GM12878 (cell line): Measurements from ENCODE around the gene PPT2. TPM values are rescaled to one million over a fixed set of nuclear protein-coding genes. Genes with fewer than 3 reads are reported as not detected.

ENCODE experiments used
- ATAC-seq: fragments of 200-7000 bp; cut with Tn5 transposase; 3 replicates; pipeline ENCODE4 v1.9.1; 2020; ENCODE audit warnings: mild to moderate bottlenecking, moderate library complexity
- BruUV-seq: library from RNA; stranded (reverse); fragments of 400-500 nt; replicated peaks from 2 replicates; lab custom pipeline; 2021; lab: Mats Ljungman, UMichigan
- CTCF ChIA-PET: fragments of 300-600 bp; sonication (Branson Sonifier 250); formaldehyde crosslinking; extraction: SDS; loops from one replicate; lab custom pipeline; 2021; ENCODE audit warnings: inconsistent platforms; lab: Yijun Ruan, JAX
- POLR2A ChIA-PET: fragments of 350-600 bp; formaldehyde crosslinking; extraction: SDS; loops from one replicate; lab custom pipeline; 2021; ENCODE audit warnings: inconsistent platforms; lab: Charles Lee
- RAD21 ChIA-PET: fragments of 300-600 bp; sonication (Branson Sonifier 250); formaldehyde crosslinking; loops from one replicate; lab custom pipeline; 2023; ENCODE audit warnings: antibody characterized with exemption; ENCODE audit not compliant: unreplicated experiment; lab: Charles Lee
- SMC1A ChIA-PET: fragments of 300-600 bp; sonication (Branson Sonifier 250); formaldehyde crosslinking; loops from one replicate; lab custom pipeline; 2023; ENCODE audit not compliant: unreplicated experiment, uncharacterized antibody; lab: Charles Lee
- DNase-seq: peaks from one replicate; pipeline ENCODE4 v3.0.0-alpha.2; 2011; ENCODE audit warnings: low read depth, low spot score
- FAIRE-seq: peaks from 3 replicates; lab custom pipeline; 2011; peaks lifted over from hg19 to GRCh38; lab: Jason Lieb, UNC
- H2AFZ ChIP-seq: 2 replicates; pipeline ENCODE4 v1.6.0; 2011; ENCODE audit warnings: low read depth, low read length, control low read depth; ENCODE audit not compliant: control insufficient read depth
- H3K27ac ChIP-seq: 2 replicates; pipeline ENCODE4 v1.5.1; 2011; ENCODE audit warnings: control low read depth; ENCODE audit not compliant: control insufficient read depth, insufficient read depth
- H3K27me3 ChIP-seq, 2 experiments: replicated peaks in 1 of 2; 2 replicates each; pipeline versions ENCODE4 v1.6.0 to v1.6.1; 2011; ENCODE audit warnings: low read length in 1 of 2; ENCODE audit not compliant: control insufficient read depth in 2 of 2, insufficient read depth in 2 of 2
- H3K36me3 ChIP-seq, 2 experiments: 2 replicates each; pipeline ENCODE4 v1.5.1; 2011; ENCODE audit warnings: low read length in 1 of 2; ENCODE audit not compliant: control insufficient read depth in 2 of 2, insufficient read depth in 2 of 2
- H3K4me1 ChIP-seq: 2 replicates; pipeline ENCODE4 v1.6.1; 2011; ENCODE audit warnings: mild to moderate bottlenecking, low read length, moderate library complexity, mixed read lengths; ENCODE audit not compliant: control insufficient read depth, insufficient read depth
- H3K4me2 ChIP-seq: 2 replicates; pipeline ENCODE4 v1.6.0; 2011; ENCODE audit warnings: control low read depth; ENCODE audit not compliant: control insufficient read depth, insufficient read depth
- H3K4me3 ChIP-seq: fragments of 200-600 bp; sonication (generic); 2 replicates; pipeline ENCODE4 v1.5.1; 2016
- H3K79me2 ChIP-seq: 2 replicates; pipeline ENCODE4 v1.6.0; 2011; ENCODE audit warnings: low read length; ENCODE audit not compliant: control insufficient read depth, insufficient read depth
- H3K9ac ChIP-seq: 2 replicates; pipeline ENCODE4 v1.8.0; 2011; ENCODE audit warnings: low read length, control low read depth, mixed read lengths; ENCODE audit not compliant: control insufficient read depth, insufficient read depth
- H3K9me3 ChIP-seq: replicated peaks from 3 replicates; pipeline ENCODE4 v1.5.1; 2011; ENCODE audit warnings: mild to moderate bottlenecking, low read length; ENCODE audit not compliant: control insufficient read depth, insufficient read depth
- H4K20me1 ChIP-seq: 2 replicates; pipeline ENCODE4 v1.6.0; 2011; ENCODE audit not compliant: control insufficient read depth, insufficient read depth
- CEBPZ ChIP-seq: fragments of 150-350 bp; IDR thresholded peaks from 2 replicates; pipeline ENCODE4 v1.6.1; 2016; ENCODE audit warnings: low read depth, low read length
- DPF2 ChIP-seq: fragments of 450-650 bp; IDR thresholded peaks from 2 replicates; pipeline ENCODE4 v1.6.1; 2017; ENCODE audit warnings: mild to moderate bottlenecking
- IKZF1 ChIP-seq: fragments of 450-650 bp; conservative IDR thresholded peaks from 2 replicates; pipeline ENCODE4 v1.6.1; 2017; ENCODE audit warnings: antibody characterized with exemption, mild to moderate bottlenecking
- NFXL1 ChIP-seq: fragments of 450-650 bp; IDR thresholded peaks from 2 replicates; pipeline ENCODE4 v1.6.1; 2017; ENCODE audit warnings: antibody characterized with exemption, mild to moderate bottlenecking, borderline replicate concordance
- PAX5 ChIP-seq: IDR thresholded peaks from 2 replicates; pipeline ENCODE4 v1.6.1; 2011; ENCODE audit warnings: low read depth, low read length, borderline replicate concordance
- PAX8 ChIP-seq: fragments of 450-650 bp; IDR thresholded peaks from 2 replicates; pipeline ENCODE4 v1.6.1; 2017; ENCODE audit warnings: mild to moderate bottlenecking, moderate library complexity
- RAD21 ChIP-seq: IDR thresholded peaks from 2 replicates; pipeline ENCODE4 v1.6.1; 2011; ENCODE audit warnings: mild to moderate bottlenecking, low read depth, low read length, moderate library complexity; ENCODE audit not compliant: insufficient read depth
- SMC3 ChIP-seq: IDR thresholded peaks from 2 replicates; pipeline ENCODE4 v1.6.1; 2011; ENCODE audit warnings: low read length, improper control_type of control experiment, borderline replicate concordance
- YY1 ChIP-seq: IDR thresholded peaks from 2 replicates; pipeline ENCODE4 v1.6.1; 2011; ENCODE audit warnings: low read depth, mild to moderate bottlenecking, low read length
- WGBS: methylation state at CpG from one replicate; pipeline ENCODE4 v1.1.6; 2016; ENCODE audit warnings: low lambda C conversion rate; ENCODE audit not compliant: insufficient replicate concordance, insufficient coverage; ENCODE audit errors: missing lambda C conversion rate; 5-methylcytosine and 5-hydroxymethylcytosine counted together
- in situ Hi-C: fragments of 300-500 bp; cut with MboI; formaldehyde crosslinking; loops from 9 replicates; pipeline ENCODE4 v1.14.3; 2018; ENCODE audit warnings: mixed read lengths
- intact Hi-C: fragments of 100-400 bp; cut with micrococcal nuclease; formaldehyde crosslinking; loops from one replicate; pipeline ENCODE4 v1.14.2; 2022; ENCODE audit not compliant: unreplicated experiment
- polyA plus RNA-seq, 11 experiments: library from polyadenylated mRNA; depleted of rRNA in 4 of 11; unstranded in 6 of 11; stranded (reverse) in 5 of 11; fragments of >200 nt; fragmentation: Nextera tagmentation in 4 of 11; fragmentation: Illumina TruSeq in 1 of 11; extraction: Ambion mirVana in 4 of 11; extraction: Trizol in 1 of 11; gene quantifications; 1 replicate in 1 of 11; 2 replicates in 10 of 11; pipeline versions ENCODE4 v1.2.1 to v1.2.3, GENCODE V29; 2011 to 2016; ENCODE audit warnings: inconsistent platforms in 2 of 11, missing spikeins in 2 of 11, low read depth in 1 of 11
- total RNA-seq, 4 experiments: library from RNA; depleted of rRNA in 3 of 4; stranded (reverse); fragments of >200 nt in 3 of 4; fragmentation: Illumina TruSeq in 1 of 4; extraction: Trizol in 1 of 4; gene quantifications; 2 replicates each; pipeline versions ENCODE4 v1.2.1 to v1.2.3, GENCODE V29; 2013 to 2021
- TF ChIP-seq, protein P1 (sequence below): fragments of 450-650 bp; IDR thresholded peaks from 2 replicates; pipeline ENCODE4 v1.6.1; 2017; ENCODE audit warnings: borderline replicate concordance
- TF ChIP-seq, protein P2 (sequence below): fragments of 450-650 bp; conservative IDR thresholded peaks from 2 replicates; pipeline ENCODE4 v1.6.1; 2017; ENCODE audit warnings: mild to moderate bottlenecking, moderate library complexity

The PPT2 gene
- total and polyA plus RNA-seq, 10 of the 15 experiments (the other 5 are each of a cell fraction or from before 2014, with no cell fraction given): 1.3 to 25.5 (median 5.5) TPM

- Histone ChIP-seq H3K4me3 (peak overlapping the region; percentile 80), H4K20me1 (no peaks in the 10 kb centered on the region), H3K36me3 (no peaks in the 10 kb centered on the region; a peak in 1 of 4 replicates), H3K4me2 (peak overlapping the region; percentile 93), H3K79me2 (peaks cover 35% of the 10 kb centered on the region), H3K27me3 (no peaks in the 10 kb centered on the region), H3K9ac (peak overlapping the region; percentile 78), H2AFZ (peak overlapping the region; percentile 51), H3K4me1 (peaks cover 26% of the 10 kb centered on the region), H3K9me3 (no peaks in the 10 kb centered on the region), H3K27ac (peak overlapping the region; percentile 86)
- SMC1A ChIA-PET: interaction anchor here (0.6 to 1.9 kb wide), 11 partner anchors 7 to 236 kb away, joined by 3 to 17 read pairs (median 3); partner anchors contain the start of genes AGPAT1, ATF6B, FKBPL and NELFE
- RAD21 ChIA-PET: interaction anchor here (0.7 to 1.8 kb wide), 20 partner anchors 12 to 658 kb away, joined by 3 to 17 read pairs (median 4); partner anchors contain the start of genes AGPAT1, ATF6B, CLIC1 and DXO
- in situ Hi-C loops (no loop called here), intact Hi-C loops (loop anchor here (1.0 to 5.0 kb wide), 2 partner anchors 42 to 76 kb away; no protein-coding TSS in a partner anchor)
- POLR2A ChIA-PET: interaction anchor here (0.6 to 6.6 kb wide), 22 partner anchors 10 to 1351 kb away, joined by 3 to 69 read pairs (median 4); partner anchors contain the start of genes AGPAT1, ATF6B, EGFL8 and FKBPL
- TSS peak; percentile 70 for BruUV-seq
- CTCF ChIA-PET: interaction anchor here (0.6 to 4.2 kb wide), 20 partner anchors 7 to 643 kb away, joined by 3 to 35 read pairs (median 4); partner anchors contain the start of genes AGPAT1, ATF6B, EGFL8 and FKBPL
- ATAC-seq: peak; percentile 5; the same call in 1 of the 3 replicates
- 15% methylated on average over 15 of the region's 15 CpGs for WGBS
- FAIRE-seq: no peak
- no peak for DNase-seq
- TF ChIP-seq RAD21 (peak; percentile 43; the same call in 1 of the 2 replicates), CEBPZ (no peak), PAX8 (no peak), NFXL1 (no peak), IKZF1 (peak; percentile 27; the same call in 1 of the 2 replicates), SMC3 (peak; percentile 47; the same call in 1 of the 2 replicates), YY1 (peak; percentile 19; the same call in 1 of the 2 replicates), DPF2 (0 out of 2 replicates have a peak, but pooled peaks have one; percentile 52), PAX5 (no peak)
- TF ChIP-seq, protein P1, sequence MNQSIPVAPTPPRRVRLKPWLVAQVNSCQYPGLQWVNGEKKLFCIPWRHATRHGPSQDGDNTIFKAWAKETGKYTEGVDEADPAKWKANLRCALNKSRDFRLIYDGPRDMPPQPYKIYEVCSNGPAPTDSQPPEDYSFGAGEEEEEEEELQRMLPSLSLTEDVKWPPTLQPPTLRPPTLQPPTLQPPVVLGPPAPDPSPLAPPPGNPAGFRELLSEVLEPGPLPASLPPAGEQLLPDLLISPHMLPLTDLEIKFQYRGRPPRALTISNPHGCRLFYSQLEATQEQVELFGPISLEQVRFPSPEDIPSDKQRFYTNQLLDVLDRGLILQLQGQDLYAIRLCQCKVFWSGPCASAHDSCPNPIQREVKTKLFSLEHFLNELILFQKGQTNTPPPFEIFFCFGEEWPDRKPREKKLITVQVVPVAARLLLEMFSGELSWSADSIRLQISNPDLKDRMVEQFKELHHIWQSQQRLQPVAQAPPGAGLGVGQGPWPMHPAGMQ: no peak
- TF ChIP-seq, protein P2, sequence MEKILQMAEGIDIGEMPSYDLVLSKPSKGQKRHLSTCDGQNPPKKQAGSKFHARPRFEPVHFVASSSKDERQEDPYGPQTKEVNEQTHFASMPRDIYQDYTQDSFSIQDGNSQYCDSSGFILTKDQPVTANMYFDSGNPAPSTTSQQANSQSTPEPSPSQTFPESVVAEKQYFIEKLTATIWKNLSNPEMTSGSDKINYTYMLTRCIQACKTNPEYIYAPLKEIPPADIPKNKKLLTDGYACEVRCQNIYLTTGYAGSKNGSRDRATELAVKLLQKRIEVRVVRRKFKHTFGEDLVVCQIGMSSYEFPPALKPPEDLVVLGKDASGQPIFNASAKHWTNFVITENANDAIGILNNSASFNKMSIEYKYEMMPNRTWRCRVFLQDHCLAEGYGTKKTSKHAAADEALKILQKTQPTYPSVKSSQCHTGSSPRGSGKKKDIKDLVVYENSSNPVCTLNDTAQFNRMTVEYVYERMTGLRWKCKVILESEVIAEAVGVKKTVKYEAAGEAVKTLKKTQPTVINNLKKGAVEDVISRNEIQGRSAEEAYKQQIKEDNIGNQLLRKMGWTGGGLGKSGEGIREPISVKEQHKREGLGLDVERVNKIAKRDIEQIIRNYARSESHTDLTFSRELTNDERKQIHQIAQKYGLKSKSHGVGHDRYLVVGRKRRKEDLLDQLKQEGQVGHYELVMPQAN: 0 out of 2 replicates have a peak, but pooled peaks have one; percentile 23
These were observed 41.1 kb downstream of the PPT2 start for GRCh38 chr6:32194825-32195651.
